ENCODE measurements around the gene CCDC141. TPM values are rescaled to one million over a fixed set of nuclear protein-coding genes. Genes with fewer than 3 reads are reported as not detected.
A peak's percentile ranks its signal among the peaks of the same experiment; 100 is the strongest.

CCDC141 gene
- total RNA-seq, 2 donors from 2014 or later: 79.4 to 97.5 TPM

- ATAC-seq (peak; percentile 59 to 81), DNase-seq (no peak)
- intact Hi-C loops (cut with DNase I): no loop called here
Observed at GRCh38 chr2:178819147-178819875, 230.6 kb downstream of the CCDC141 start.

- ATAC-seq (no peak), DNase-seq (no peak)
- intact Hi-C loops (cut with DNase I): no loop called here
Observed at GRCh38 chr2:178811901-178812300, 238.0 kb downstream of the CCDC141 start.

- intact Hi-C loops (cut with DNase I): no loop called here
- DNase-seq (no peak), ATAC-seq (no peak)
Observed at GRCh38 chr2:178811045-178811444, 238.9 kb downstream of the CCDC141 start.

- ATAC-seq: no peak
- DNase-seq: no peak
- intact Hi-C loops (cut with DNase I): no loop called here
Observed at GRCh38 chr2:178810422-178810821, 239.5 kb downstream of the CCDC141 start.

- DNase-seq (peak; percentile 63), ATAC-seq (peak; percentile 93 to 94)
- intact Hi-C loops (cut with DNase I): loop anchor here (5.0 to 10.0 kb wide), 2 partner anchors 55 to 57 kb away; no protein-coding TSS in a partner anchor
Observed at GRCh38 chr2:178807227-178808008, 242.5 kb downstream of the CCDC141 start, which contains the start of gene TTN. Gene TTN (minus strand): TSS chr2:178807423. CDS start chr2:178804642, 2,781 bp downstream.

GRCh38 chr2:178806543-178806942, 243.4 kb downstream of the CCDC141 start:
- intact Hi-C loops (cut with DNase I): loop anchor here (5.0 to 10.0 kb wide), 2 partner anchors 56 to 58 kb away; no protein-coding TSS in a partner anchor
- no peak for DNase-seq
- peak; percentile 83 to 84 for ATAC-seq

- ATAC-seq: no peak
- intact Hi-C loops (cut with DNase I): loop anchor here (5.0 to 10.0 kb wide), 2 partner anchors 57 to 59 kb away; no protein-coding TSS in a partner anchor
- DNase-seq: no peak
Observed at GRCh38 chr2:178805457-178805856, 244.5 kb downstream of the CCDC141 start.

- DNase-seq: no peak
- ATAC-seq: peak in 1 of 2 donors; percentile 4
- intact Hi-C loops (cut with DNase I): loop anchor here (5.0 to 10.0 kb wide), 2 partner anchors 58 to 60 kb away; no protein-coding TSS in a partner anchor
Observed at GRCh38 chr2:178804791-178805190, 245.1 kb downstream of the CCDC141 start.

GRCh38 chr2:178800510-178800909, 249.4 kb downstream of the CCDC141 start:
- intact Hi-C loops (cut with DNase I): loop anchor here in 1 of 2 donors (10.0 kb wide), 1 partner anchor 64 kb away; no protein-coding TSS in a partner anchor

GRCh38 chr2:178799305-178799704, 250.6 kb downstream of the CCDC141 start:
- ATAC-seq (peak; percentile 9 to 19), DNase-seq (no peak)
- intact Hi-C loops (cut with DNase I): no loop called here

More at GRCh38 chr2:178800510-178800909, 249.4 kb downstream of the CCDC141 start:
- ATAC-seq (peak; percentile 15 to 37), DNase-seq (no peak)

GRCh38 chr2:178796079-178796677, 253.8 kb downstream of the CCDC141 start:
- intact Hi-C loops (cut with DNase I): loop anchor here in 1 of 2 donors (2.0 kb wide), 1 partner anchor 119 kb away; no protein-coding TSS in a partner anchor
- no peak for DNase-seq
- no peak for ATAC-seq

- intact Hi-C loops (cut with DNase I): no loop called here
- ATAC-seq: no peak
- no peak for DNase-seq
Observed at GRCh38 chr2:178787934-178788333, 262.0 kb downstream of the CCDC141 start.

GRCh38 chr2:178787155-178787554, 262.8 kb downstream of the CCDC141 start:
- DNase-seq (no peak), ATAC-seq (no peak)
- intact Hi-C loops (cut with DNase I): no loop called here

- no peak for ATAC-seq
- intact Hi-C loops (cut with DNase I): no loop called here
- no peak for DNase-seq
Observed at GRCh38 chr2:178783889-178784288, 266.0 kb downstream of the CCDC141 start.

GRCh38 chr2:178782236-178782635, 267.7 kb downstream of the CCDC141 start:
- intact Hi-C loops (cut with DNase I): no loop called here
- DNase-seq: no peak

More at GRCh38 chr2:178782236-178782635, 267.7 kb downstream of the CCDC141 start:
- no peak for ATAC-seq
